ENCODE data around the gene CDH5.

CDH5 gene

GRCh38 chr16:66386629-66387622, 20.4 kb downstream of the CDH5 start:
- H3K4me3 ChIP-seq (ENCODE audit: low read length), result no peak overlapping the region
- no peak for TF ChIP-seq ZNF274 (IDR thresholded peaks at IDR 0.05; ENCODE audit: low read depth, low read length)

- TF ChIP-seq ZNF274 (IDR thresholded peaks at IDR 0.05; ENCODE audit: low read depth, low read length), result no peak
- no peak overlapping the region for H3K4me3 ChIP-seq (ENCODE audit: low read length)
Measured at GRCh38 chr16:66387817-66388332, 21.4 kb downstream of the CDH5 start.

DNA sequence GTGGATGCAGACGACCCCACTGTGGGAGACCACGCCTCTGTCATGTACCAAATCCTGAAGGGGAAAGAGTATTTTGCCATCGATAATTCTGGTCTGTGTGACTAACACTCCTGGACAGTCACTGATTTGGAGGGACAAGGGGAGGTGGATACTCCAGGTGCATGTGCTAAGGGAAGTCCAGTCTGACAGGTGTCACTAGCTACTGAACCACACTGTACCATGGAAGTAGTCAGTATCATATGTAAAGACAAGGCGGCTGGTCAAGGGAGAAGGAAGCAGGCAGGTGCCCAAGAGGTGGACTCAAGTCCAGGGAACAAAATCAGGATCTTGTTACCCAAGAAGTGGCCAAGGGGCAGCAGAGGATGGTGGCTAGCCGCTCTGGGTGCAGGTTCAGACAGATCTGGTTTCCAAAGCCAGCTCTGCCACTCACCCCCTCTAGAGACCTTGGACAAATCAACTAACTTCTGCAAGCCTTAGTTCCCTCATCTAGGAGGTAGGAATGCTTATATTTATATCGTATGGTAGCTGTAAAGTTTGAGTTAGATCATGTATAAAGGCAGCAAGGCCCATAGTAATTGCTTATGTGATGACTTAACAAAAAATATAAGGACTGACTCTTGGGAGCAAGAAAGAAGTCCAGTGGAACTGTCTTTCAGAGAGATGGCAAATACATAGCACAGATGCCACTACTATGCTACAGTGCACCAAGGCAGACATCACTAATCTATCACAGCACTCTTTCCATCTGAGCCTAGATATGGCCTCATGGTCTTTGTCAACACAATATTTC, 22.1 kb downstream of the CDH5 start:
- no peak for TF ChIP-seq ZNF274 (IDR thresholded peaks at IDR 0.05; ENCODE audit: low read depth, low read length)
- no peak overlapping the region for H3K4me3 ChIP-seq (ENCODE audit: low read length)

- no peak for TF ChIP-seq ZNF274 (IDR thresholded peaks at IDR 0.05; ENCODE audit: low read depth, low read length)
- no peak overlapping the region for H3K4me3 ChIP-seq (ENCODE audit: low read length)
Measured at GRCh38 chr16:66389256-66390176, 23.0 kb downstream of the CDH5 start.

DNA sequence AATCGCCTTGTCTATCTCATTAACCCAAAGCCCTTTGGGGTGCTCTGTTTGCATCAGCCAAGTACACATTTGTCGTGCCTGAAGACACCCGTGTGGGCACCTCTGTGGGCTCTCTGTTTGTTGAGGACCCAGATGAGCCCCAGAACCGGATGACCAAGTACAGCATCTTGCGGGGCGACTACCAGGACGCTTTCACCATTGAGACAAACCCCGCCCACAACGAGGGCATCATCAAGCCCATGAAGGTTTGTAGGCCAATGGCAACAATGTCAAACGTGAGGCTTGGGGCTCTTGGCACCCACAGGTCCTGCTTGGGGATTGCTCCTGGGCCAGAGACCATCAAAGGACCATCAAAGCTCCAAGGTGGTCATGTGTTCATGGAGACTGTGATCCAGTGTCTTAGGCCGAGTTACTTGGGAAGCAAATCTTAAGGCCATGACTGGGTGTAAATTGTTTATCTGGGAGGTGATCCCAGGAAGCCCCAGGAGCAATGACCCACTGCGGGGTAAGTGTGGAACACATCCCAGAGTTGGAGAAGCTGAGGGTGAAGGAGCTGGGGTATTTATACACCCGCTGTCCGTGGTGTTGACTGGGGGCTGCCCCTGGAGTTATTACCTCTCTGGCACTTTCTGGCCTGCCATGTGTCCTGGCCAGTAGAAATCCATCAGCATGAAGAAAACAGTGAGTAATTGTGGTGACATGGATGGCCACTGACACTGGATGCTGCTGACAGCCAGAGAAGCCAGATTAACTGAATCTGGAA, 24.0 kb downstream of the CDH5 start:
- H3K4me3 ChIP-seq (ENCODE audit: low read length), result no peak overlapping the region
- no peak for TF ChIP-seq ZNF274 (IDR thresholded peaks at IDR 0.05; ENCODE audit: low read depth, low read length)

GRCh38 chr16:66391726-66392670, 25.5 kb downstream of the CDH5 start:
- TF ChIP-seq ZNF274 (IDR thresholded peaks at IDR 0.05; ENCODE audit: low read depth, low read length), result no peak
- H3K4me3 ChIP-seq (ENCODE audit: low read length), result no peak overlapping the region

- no peak overlapping the region for H3K4me3 ChIP-seq (ENCODE audit: low read length)
- no peak for TF ChIP-seq ZNF274 (IDR thresholded peaks at IDR 0.05; ENCODE audit: low read depth, low read length)
Measured at GRCh38 chr16:66395806-66396555, 29.5 kb downstream of the CDH5 start.

DNA sequence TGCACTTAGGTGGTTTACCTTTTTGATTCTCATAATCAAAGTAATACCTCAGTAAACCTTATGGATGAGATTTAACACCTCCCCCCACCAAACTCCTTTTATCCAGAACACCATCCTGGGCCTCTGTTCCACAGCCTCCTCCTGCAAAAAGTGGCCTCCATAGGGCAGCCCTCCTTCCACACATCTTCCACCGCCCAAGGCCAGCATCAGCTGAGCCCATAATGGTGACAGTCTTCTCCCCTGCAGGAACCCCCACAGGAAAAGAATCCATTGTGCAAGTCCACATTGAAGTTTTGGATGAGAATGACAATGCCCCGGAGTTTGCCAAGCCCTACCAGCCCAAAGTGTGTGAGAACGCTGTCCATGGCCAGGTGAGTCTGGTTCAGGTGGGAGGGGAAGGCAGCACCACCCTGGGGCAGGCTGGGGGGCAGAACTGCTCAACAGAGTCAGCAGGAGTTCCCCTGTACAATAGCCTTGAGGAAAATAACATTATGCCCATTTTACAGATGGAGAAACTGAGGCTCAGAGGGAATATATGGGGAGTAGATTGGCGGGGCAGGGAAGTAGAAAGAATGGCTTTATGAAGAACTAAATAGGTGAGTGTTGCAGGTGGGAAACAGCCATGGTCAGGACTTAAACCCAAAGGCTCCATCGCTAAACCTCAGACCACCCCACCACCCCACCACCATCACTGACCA, 31.4 kb downstream of the CDH5 start:
- no peak overlapping the region for H3K4me3 ChIP-seq (ENCODE audit: low read length)
- TF ChIP-seq ZNF274 (IDR thresholded peaks at IDR 0.05; ENCODE audit: low read depth, low read length), result no peak

GRCh38 chr16:66399031-66399430, 32.5 kb downstream of the CDH5 start:
- TF ChIP-seq ZNF274 (IDR thresholded peaks at IDR 0.05; ENCODE audit: low read depth, low read length), result no peak
- H3K4me3 ChIP-seq (ENCODE audit: low read length), result no peak overlapping the region

- no peak for TF ChIP-seq ZNF274 (IDR thresholded peaks at IDR 0.05; ENCODE audit: low read depth, low read length)
- H3K4me3 ChIP-seq (ENCODE audit: low read length), result no peak overlapping the region
Measured at GRCh38 chr16:66399930-66400329, 33.4 kb downstream of the CDH5 start.

Data from GM08714 (cell line).